Activated CD8-positive, alpha-beta T cell treated with anti-CD3 and anti-CD28 coated beads for 36 hours (primary cell): ENCODE results near the gene HSD11B2. TPM values are rescaled to one million over a fixed set of nuclear protein-coding genes. Genes with fewer than 3 reads are reported as not detected.
A peak's percentile ranks its signal among the peaks of the same experiment; 100 is the strongest.

Experiments used
- ATAC-seq: fragments of 200-7000 bp; cut with Tn5 transposase; one replicate; pipeline ENCODE4 v1.10.0; 2021; ENCODE audit warnings: mild to moderate bottlenecking, moderate library complexity
- CTCF ChIA-PET: fragments of 350-600 bp; sonication (Branson Sonifier 250); formaldehyde crosslinking; loops from one replicate; lab custom pipeline; 2021; ENCODE audit warnings: antibody characterized with exemption; lab: Charles Lee
- POLR2A ChIA-PET: fragments of 350-600 bp; sonication (Branson Sonifier 250); formaldehyde crosslinking; loops from one replicate; lab custom pipeline; 2021; ENCODE audit warnings: antibody characterized with exemption; lab: Charles Lee
- DNase-seq: peaks from one replicate; pipeline ENCODE4 v3.0.0-alpha.2; 2020
- H3K27ac Mint-ChIP-seq: one replicate; pipeline ENCODE4 v1.8.0; 2021; ENCODE audit warnings: mild to moderate bottlenecking, mixed read lengths
- H3K27me3 Mint-ChIP-seq: one replicate; pipeline ENCODE4 v1.8.0; 2021; ENCODE audit warnings: mixed read lengths
- H3K36me3 Mint-ChIP-seq: one replicate; pipeline ENCODE4 v1.8.0; 2021; ENCODE audit warnings: low read depth, mixed read lengths
- H3K4me1 Mint-ChIP-seq: one replicate; pipeline ENCODE4 v1.8.0; 2021; ENCODE audit warnings: low read depth, mixed read lengths
- H3K4me3 Mint-ChIP-seq: one replicate; pipeline ENCODE4 v1.8.0; 2021; ENCODE audit warnings: mild to moderate bottlenecking, moderate library complexity, mixed read lengths
- H3K9me3 Mint-ChIP-seq: one replicate; pipeline ENCODE4 v1.8.0; 2021; ENCODE audit warnings: mixed read lengths
- intact Hi-C: fragments of 100-400 bp; cut with micrococcal nuclease; formaldehyde crosslinking; loops from one replicate; pipeline ENCODE4 v1.10.0; 2022
- total RNA-seq, 2 experiments: library from RNA; stranded (reverse); gene quantifications; one replicate each; pipeline ENCODE4 v1.2.3, GENCODE V29; 2021
- TF ChIP-seq, protein P1 (sequence below): fragments of 200-600 bp; IDR thresholded peaks from one replicate; pipeline ENCODE4 v1.8.0; 2022; ENCODE audit warnings: antibody characterized with exemption, mild to moderate bottlenecking

Gene HSD11B2
- total RNA-seq = 1 to 10 TPM; 1.6 to 2.3 TPM

- ChIA-PET POLR2A (interaction anchor here (0.6 to 2.1 kb wide), 4 partner anchors 8 to 234 kb away, joined by 3 to 8 read pairs (median 4); no protein-coding TSS in a partner anchor), CTCF (interaction anchor here (0.9 to 2.5 kb wide), 4 partner anchors 16 to 90 kb away, joined by 3 to 9 read pairs (median 5); no protein-coding TSS in a partner anchor)
- Mint-ChIP-seq H3K27ac (peak within 1 kb of the TSS; percentile 63), H3K27me3 (peaks cover 36% of the 10 kb centered on the region), H3K36me3 (no peaks in the 10 kb centered on the region), H3K9me3 (no peaks in the 10 kb centered on the region), H3K4me3 (peak within 1 kb of the TSS; percentile 77), H3K4me1 (peaks cover 7% of the 10 kb centered on the region)
- intact Hi-C loops = no loop called here
- TF ChIP-seq, protein P1, sequence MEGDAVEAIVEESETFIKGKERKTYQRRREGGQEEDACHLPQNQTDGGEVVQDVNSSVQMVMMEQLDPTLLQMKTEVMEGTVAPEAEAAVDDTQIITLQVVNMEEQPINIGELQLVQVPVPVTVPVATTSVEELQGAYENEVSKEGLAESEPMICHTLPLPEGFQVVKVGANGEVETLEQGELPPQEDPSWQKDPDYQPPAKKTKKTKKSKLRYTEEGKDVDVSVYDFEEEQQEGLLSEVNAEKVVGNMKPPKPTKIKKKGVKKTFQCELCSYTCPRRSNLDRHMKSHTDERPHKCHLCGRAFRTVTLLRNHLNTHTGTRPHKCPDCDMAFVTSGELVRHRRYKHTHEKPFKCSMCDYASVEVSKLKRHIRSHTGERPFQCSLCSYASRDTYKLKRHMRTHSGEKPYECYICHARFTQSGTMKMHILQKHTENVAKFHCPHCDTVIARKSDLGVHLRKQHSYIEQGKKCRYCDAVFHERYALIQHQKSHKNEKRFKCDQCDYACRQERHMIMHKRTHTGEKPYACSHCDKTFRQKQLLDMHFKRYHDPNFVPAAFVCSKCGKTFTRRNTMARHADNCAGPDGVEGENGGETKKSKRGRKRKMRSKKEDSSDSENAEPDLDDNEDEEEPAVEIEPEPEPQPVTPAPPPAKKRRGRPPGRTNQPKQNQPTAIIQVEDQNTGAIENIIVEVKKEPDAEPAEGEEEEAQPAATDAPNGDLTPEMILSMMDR = no peak
- DNase-seq = peak; percentile 22
- peak; percentile 41 for ATAC-seq
These were observed at the start of gene HSD11B2 for GRCh38 chr16:67430977-67431774. TSS of gene HSD11B2 (plus strand) at chr16:67431121. CDS start at chr16:67431249, 128 bp downstream.

DNA sequence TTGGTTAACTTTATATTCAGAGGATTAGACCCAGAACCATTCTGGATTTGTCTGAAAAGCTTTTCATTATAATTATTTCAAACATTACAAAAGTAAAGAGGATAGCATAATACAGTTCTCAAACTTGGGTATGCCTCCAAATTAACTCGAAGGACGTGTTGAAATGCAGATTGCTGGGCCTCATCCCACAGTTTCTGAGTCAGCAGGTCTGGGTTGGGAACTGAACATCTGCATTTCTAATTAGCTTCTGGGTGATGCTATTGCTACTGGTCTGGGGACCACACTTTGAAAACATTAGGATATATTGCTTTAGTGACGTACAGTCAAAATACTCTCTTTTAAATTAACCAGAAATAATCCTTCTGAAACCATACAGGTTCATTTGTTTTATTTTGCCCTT is 47.6 kb upstream of the HSD11B2 start:
- H3K4me3 Mint-ChIP-seq = no peak overlapping the region
- H3K9me3 Mint-ChIP-seq = no peaks in the 10 kb centered on the region
- peaks cover 9% of the 10 kb centered on the region for H3K4me1 Mint-ChIP-seq
- TF ChIP-seq, protein P1 = no peak
- H3K27me3 Mint-ChIP-seq = no peaks in the 10 kb centered on the region
- ATAC-seq = no peak
- POLR2A ChIA-PET = interaction anchor here (1.1 kb wide), 1 partner anchor 16 kb away, joined by 4 read pairs; no protein-coding TSS in a partner anchor
- H3K27ac Mint-ChIP-seq = no peak overlapping the region
- CTCF ChIA-PET = interaction anchor here (1.4 to 1.6 kb wide), 2 partner anchors 10 to 75 kb away, joined by 3 to 5 read pairs; partner anchors contain the start of gene TPPP3
- H3K36me3 Mint-ChIP-seq = no peaks in the 10 kb centered on the region
- intact Hi-C loops = no loop called here
- no peak for DNase-seq

GRCh38 chr16:67384778-67385510 is 46.0 kb upstream of the HSD11B2 start:
- ATAC-seq (peak; percentile 27), DNase-seq (no peak)
- ChIA-PET POLR2A (no interaction called here), CTCF (interaction anchor here (1.3 to 3.4 kb wide), 2 partner anchors 10 to 14 kb away, joined by 3 to 19 read pairs; no protein-coding TSS in a partner anchor)
- TF ChIP-seq, protein P1 = no peak
- H3K4me1 Mint-ChIP-seq = peaks cover 9% of the 10 kb centered on the region
- intact Hi-C loops = no loop called here
- H3K27me3 Mint-ChIP-seq = no peaks in the 10 kb centered on the region
- H3K4me3 Mint-ChIP-seq = no peak overlapping the region
- H3K9me3 Mint-ChIP-seq = no peaks in the 10 kb centered on the region
- H3K27ac Mint-ChIP-seq = no peak overlapping the region
- H3K36me3 Mint-ChIP-seq = no peaks in the 10 kb centered on the region

DNA sequence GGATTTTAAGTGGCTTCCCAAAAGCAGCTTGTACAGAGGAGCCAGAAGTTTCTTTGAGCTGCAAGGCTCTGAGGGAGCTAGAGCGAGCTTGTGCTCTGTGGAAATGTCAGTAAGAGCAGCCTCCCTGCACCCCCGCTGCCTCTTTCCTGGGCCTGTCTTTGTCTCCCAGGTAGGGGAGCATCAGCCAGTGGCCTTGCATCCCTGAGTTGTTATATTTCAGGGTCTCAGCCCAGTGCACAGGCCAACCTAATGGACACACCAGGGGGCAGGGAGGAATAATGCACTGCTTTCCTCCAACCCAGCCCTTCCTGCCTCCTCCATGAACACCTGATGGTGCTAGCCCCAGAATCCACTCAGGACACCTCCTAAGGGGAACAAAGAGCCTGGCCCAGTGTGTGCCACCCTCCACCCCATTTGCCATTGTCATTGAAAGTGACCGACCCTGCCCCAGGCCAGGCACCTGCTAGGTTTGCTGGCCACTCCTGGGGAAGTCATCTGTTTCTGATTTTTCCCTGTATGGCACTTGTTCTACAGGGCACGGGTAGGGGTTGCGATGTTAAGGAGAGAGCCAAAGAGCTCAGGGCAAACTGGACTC is 44.0 kb upstream of the HSD11B2 start:
- Mint-ChIP-seq H3K9me3 (no peaks in the 10 kb centered on the region), H3K4me1 (peaks cover 9% of the 10 kb centered on the region), H3K4me3 (no peak overlapping the region), H3K36me3 (no peaks in the 10 kb centered on the region), H3K27ac (no peak overlapping the region), H3K27me3 (no peaks in the 10 kb centered on the region)
- ATAC-seq (no peak), DNase-seq (no peak)
- POLR2A ChIA-PET = interaction anchor here (1.2 kb wide), 1 partner anchor 9 kb away, joined by 3 read pairs; no protein-coding TSS in a partner anchor
- intact Hi-C loops = no loop called here
- CTCF ChIA-PET = interaction anchor here (1.0 to 3.4 kb wide), 3 partner anchors 12 to 79 kb away, joined by 3 to 19 read pairs (median 3); no protein-coding TSS in a partner anchor
- TF ChIP-seq, protein P1 = no peak
